ACC112 (cell line): Measurements from ENCODE around the gene DPY19L2.

Source experiments
- H2AFZ ChIP-seq: fragments of 200-600 bp; sonication (generic); one replicate; pipeline ENCODE4 v1.6.0; 2017; ENCODE audit warnings: antibody characterized with exemption, low read length; ENCODE audit not compliant: unreplicated experiment
- H3K27ac ChIP-seq: fragments of 200-600 bp; sonication (generic); 2 replicates; pipeline ENCODE4 v1.5.1; 2014; ENCODE audit warnings: low read depth, mild to moderate bottlenecking, antibody characterized with exemption, low read length, moderate library complexity
- H3K27me3 ChIP-seq: fragments of 200-600 bp; sonication (generic); 2 replicates; pipeline ENCODE4 v1.6.1; 2014; ENCODE audit warnings: mild to moderate bottlenecking, antibody characterized with exemption, low read length, moderate library complexity, mixed read lengths; ENCODE audit not compliant: insufficient read depth
- H3K36me3 ChIP-seq: fragments of 200-600 bp; sonication (generic); 2 replicates; pipeline ENCODE4 v1.6.1; 2016; ENCODE audit warnings: mild to moderate bottlenecking, antibody characterized with exemption, low read length, moderate library complexity, mixed read lengths; ENCODE audit not compliant: insufficient read depth
- H3K4me1 ChIP-seq: fragments of 200-600 bp; sonication (generic); one replicate; pipeline ENCODE4 v1.6.1; 2016; ENCODE audit warnings: low read length, mixed read lengths; ENCODE audit not compliant: insufficient read depth, unreplicated experiment, control insufficient read depth
- H3K4me3 ChIP-seq: fragments of 200-600 bp; sonication (generic); 2 replicates; pipeline ENCODE4 v1.5.1; 2014; ENCODE audit warnings: mild to moderate bottlenecking, low read depth, low read length
- H3K79me2 ChIP-seq: fragments of 200-600 bp; sonication (generic); one replicate; pipeline ENCODE4 v1.6.0; 2016; ENCODE audit warnings: low read length; ENCODE audit not compliant: control insufficient read depth, unreplicated experiment, insufficient read depth

The DPY19L2 gene

GRCh38 chr12:63525831-63526230 lies 142.5 kb downstream of the DPY19L2 start:
- Histone ChIP-seq H2AFZ (no peak overlapping the region), H3K36me3 (no peaks in the 10 kb centered on the region), H3K79me2 (no peaks in the 10 kb centered on the region), H3K27me3 (no peaks in the 10 kb centered on the region), H3K4me1 (no peaks in the 10 kb centered on the region), H3K27ac (no peak overlapping the region), H3K4me3 (no peak overlapping the region)

GRCh38 chr12:63521706-63522105 lies 146.6 kb downstream of the DPY19L2 start:
- Histone ChIP-seq H3K36me3 (no peaks in the 10 kb centered on the region), H3K27me3 (peaks cover 13% of the 10 kb centered on the region)

More at GRCh38 chr12:63521706-63522105, 146.6 kb downstream of the DPY19L2 start:
- H3K4me3 ChIP-seq, result no peak overlapping the region
- H3K4me1 ChIP-seq, result no peaks in the 10 kb centered on the region
- no peak overlapping the region for H3K27ac ChIP-seq
- peak overlapping the region; percentile 50 for H2AFZ ChIP-seq
- no peaks in the 10 kb centered on the region for H3K79me2 ChIP-seq
